Ectodermal cell (in vitro differentiated cells): Measurements from ENCODE around the gene SLC9A1.
"Not testable (repeated sequence)": the region's sequence is repeated elsewhere in the genome, so short reads cannot be mapped to it uniquely, and the experiment has no call there.

Experiments
- H3K27ac ChIP-seq: 2 replicates; pipeline ENCODE4 v1.7.0; 2013; ENCODE audit warnings: mild to moderate bottlenecking, low read depth, low read length; ENCODE audit not compliant: insufficient read depth, poor library complexity, severe bottlenecking
- H3K27me3 ChIP-seq: 2 replicates; pipeline ENCODE4 v1.7.0; 2013; ENCODE audit warnings: mild to moderate bottlenecking, low read length; ENCODE audit not compliant: insufficient read depth, control insufficient read depth, poor library complexity, severe bottlenecking
- H3K36me3 ChIP-seq: one replicate; pipeline ENCODE4 v1.7.0; 2013; ENCODE audit warnings: low read length; ENCODE audit not compliant: control insufficient read depth, insufficient read depth
- H3K4me1 ChIP-seq: one replicate; pipeline ENCODE4 v1.7.0; 2013; ENCODE audit warnings: low read length; ENCODE audit not compliant: control insufficient read depth, insufficient read depth
- H3K4me3 ChIP-seq: 2 replicates; pipeline ENCODE4 v1.7.0; 2013; ENCODE audit warnings: low read depth, low read length, control low read depth; ENCODE audit not compliant: insufficient read depth
- H3K9me3 ChIP-seq: 2 replicates; pipeline ENCODE4 v1.7.0; 2013; ENCODE audit warnings: mild to moderate bottlenecking, low read length, moderate library complexity; ENCODE audit not compliant: control insufficient read depth
- WGBS, 2 experiments: methylation state at CpG; one replicate each; pipeline ENCODE4 v1.1.7; 2013; ENCODE audit warnings: missing lambda C conversion rate in 2 of 2; 5-methylcytosine and 5-hydroxymethylcytosine counted together

SLC9A1 gene

DNA sequence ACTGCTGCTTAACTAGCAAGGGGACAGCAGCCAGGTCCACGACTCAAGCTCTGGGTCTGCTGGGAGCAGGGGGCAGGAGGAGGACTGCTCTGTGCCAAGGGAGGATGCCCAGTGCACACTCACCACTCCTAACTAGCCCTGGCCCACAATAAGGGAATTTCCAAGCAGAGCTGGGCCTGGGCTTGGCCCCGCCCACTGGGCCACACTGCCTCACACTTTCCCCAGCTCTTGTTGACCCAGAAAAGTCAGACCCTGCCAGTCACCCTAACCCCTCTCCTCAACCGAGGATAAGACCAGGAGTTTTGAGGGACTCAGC, 18.7 kb downstream of the SLC9A1 start:
- no peak overlapping the region for H3K27ac ChIP-seq
- no peaks in the 10 kb centered on the region for H3K36me3 ChIP-seq
- WGBS, 2 experiments, result 86% methylated on average over 3 of the region's 3 CpGs
- H3K4me1 ChIP-seq, result peaks cover 18% of the 10 kb centered on the region
- H3K4me3 ChIP-seq, result no peak overlapping the region
- H3K9me3 ChIP-seq, result no peaks in the 10 kb centered on the region
- H3K27me3 ChIP-seq, result no peaks in the 10 kb centered on the region

DNA sequence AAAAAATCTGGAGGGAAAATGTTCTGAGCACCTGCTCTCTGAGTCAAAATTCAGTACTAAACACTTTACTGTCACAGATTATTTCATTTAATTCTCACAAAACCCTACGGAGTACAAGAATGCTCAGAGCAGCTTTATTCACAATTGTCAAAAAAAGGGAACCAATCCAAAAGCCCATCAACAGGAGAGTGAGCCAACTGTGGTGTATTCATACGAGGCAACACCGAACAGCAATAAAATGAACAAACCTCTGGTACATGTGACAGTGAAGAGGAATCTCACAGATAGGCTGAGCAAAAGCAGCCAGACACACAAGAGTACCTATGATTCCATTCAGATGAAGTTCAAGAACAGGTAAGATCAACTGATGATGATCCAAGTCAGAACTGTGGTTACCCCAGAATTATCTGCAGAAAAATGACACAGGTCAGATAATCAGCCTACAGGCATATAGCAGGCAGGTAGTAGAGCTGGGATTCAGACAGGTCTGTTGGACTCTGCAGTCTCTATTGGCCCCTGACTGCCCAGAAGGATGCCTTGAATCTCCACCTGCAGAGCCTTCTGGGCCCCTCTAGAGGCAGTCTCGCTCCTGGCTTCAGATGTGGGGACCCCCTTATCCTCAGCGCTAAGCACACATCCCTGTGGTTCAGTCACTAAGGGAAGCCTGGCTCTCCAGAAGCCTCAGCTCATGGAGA, 19.2 kb downstream of the SLC9A1 start:
- no peaks in the 10 kb centered on the region for H3K36me3 ChIP-seq
- H3K4me3 ChIP-seq, result no peak overlapping the region
- H3K4me1 ChIP-seq, result peaks cover 18% of the 10 kb centered on the region
- no peaks in the 10 kb centered on the region for H3K27me3 ChIP-seq
- no peaks in the 10 kb centered on the region for H3K9me3 ChIP-seq
- H3K27ac ChIP-seq, result no peak overlapping the region
- WGBS, 2 experiments, result 86 to 90% methylated on average over 5 of the region's 5 CpGs

DNA sequence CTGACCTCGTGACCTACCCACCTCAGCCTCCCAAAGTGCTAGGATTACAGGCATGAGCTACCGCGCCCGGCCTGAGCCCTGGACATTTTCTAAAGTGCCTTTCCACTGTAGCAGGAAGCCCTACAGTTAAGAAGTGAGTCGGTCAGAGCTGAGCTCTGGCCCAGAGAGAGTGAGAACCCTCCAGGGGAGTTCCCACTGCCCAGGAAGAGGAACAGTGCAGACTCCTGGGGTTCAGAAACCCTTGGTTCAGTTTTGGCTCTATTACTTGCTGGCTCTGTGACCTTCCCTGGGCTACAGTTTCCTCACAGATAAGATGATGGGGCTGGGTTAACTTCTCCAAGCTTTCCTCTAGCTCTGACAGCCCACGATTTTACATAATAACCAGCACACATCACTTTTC, 20.9 kb downstream of the SLC9A1 start:
- H3K4me1 ChIP-seq, result peaks cover 18% of the 10 kb centered on the region
- no peak overlapping the region for H3K27ac ChIP-seq
- H3K36me3 ChIP-seq, result no peaks in the 10 kb centered on the region
- no peaks in the 10 kb centered on the region for H3K27me3 ChIP-seq
- no peak overlapping the region for H3K4me3 ChIP-seq
- 89 to 95% methylated on average over 6 of the region's 6 CpGs for WGBS, 2 experiments
- no peaks in the 10 kb centered on the region for H3K9me3 ChIP-seq

DNA sequence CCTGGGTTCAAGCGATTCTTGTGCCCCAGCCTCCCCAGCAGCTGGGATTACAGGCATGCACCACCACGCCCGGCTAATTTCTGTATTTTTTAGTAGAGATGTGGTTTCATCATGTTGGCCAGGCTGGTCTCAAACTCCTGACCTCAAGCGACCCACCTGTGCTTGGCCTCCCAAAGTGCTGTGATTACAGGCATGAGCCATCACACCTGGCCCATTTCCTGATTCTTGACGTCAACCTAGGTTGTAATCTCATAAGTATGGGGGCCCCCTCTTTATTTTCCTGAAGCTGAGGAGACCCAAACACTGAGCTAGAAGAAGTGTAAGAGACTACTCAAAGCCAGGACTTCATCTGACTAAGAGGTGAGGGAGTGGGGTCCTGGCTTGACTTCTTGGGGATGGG, 21.8 kb downstream of the SLC9A1 start:
- H3K36me3 ChIP-seq, result no peaks in the 10 kb centered on the region
- H3K9me3 ChIP-seq, result no peaks in the 10 kb centered on the region
- H3K4me1 ChIP-seq, result peaks cover 18% of the 10 kb centered on the region
- no peak overlapping the region for H3K27ac ChIP-seq
- 91 to 95% methylated on average over 5 of the region's 5 CpGs for WGBS, 2 experiments
- H3K4me3 ChIP-seq, result no peak overlapping the region
- no peaks in the 10 kb centered on the region for H3K27me3 ChIP-seq

DNA sequence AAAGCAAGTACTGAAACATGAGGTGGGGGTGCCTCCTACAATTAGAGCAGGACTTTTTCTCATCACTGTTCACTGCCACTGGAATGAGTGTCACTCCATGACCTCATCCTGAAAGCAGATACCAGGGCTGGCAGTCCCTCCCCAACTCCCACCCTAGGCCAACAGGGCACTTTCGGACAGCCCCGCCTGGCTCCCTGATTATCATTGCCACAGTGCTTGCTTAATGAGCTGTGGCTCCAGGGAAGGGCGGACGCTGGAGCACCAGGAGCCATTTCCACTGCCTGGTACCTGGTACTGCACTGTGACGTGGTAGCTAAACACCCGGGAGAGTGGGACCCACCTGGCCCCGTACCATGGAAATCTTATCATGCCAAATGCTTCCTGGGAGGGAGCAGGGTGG, 22.3 kb downstream of the SLC9A1 start:
- WGBS, 2 experiments, result 95 to 96% methylated on average over 7 of the region's 7 CpGs
- no peaks in the 10 kb centered on the region for H3K9me3 ChIP-seq
- no peaks in the 10 kb centered on the region for H3K27me3 ChIP-seq
- H3K4me3 ChIP-seq, result no peak overlapping the region
- H3K27ac ChIP-seq, result no peak overlapping the region
- no peaks in the 10 kb centered on the region for H3K36me3 ChIP-seq
- peaks cover 14% of the 10 kb centered on the region for H3K4me1 ChIP-seq

DNA sequence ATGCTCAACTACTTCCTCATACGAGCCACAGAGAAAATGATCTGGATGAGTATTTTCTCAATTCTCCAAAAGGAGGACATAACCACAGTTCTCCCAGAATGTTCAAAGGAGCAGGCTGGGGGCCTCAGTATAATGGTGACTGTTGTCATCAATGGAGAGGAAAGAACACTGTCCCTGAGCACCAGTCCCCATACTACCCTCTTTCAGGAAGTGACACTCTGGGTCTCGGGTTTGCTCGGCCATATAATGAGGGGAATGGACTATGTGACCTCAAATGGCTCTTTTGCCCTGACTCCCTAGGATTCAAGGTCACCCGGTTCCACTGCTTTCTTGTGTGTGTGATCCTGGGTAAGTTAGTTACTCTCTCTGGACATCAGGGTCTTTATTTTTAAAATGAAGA, 22.8 kb downstream of the SLC9A1 start:
- no peaks in the 10 kb centered on the region for H3K27me3 ChIP-seq
- 95 to 96% methylated on average over 4 of the region's 4 CpGs for WGBS, 2 experiments
- no peaks in the 10 kb centered on the region for H3K36me3 ChIP-seq
- no peak overlapping the region for H3K27ac ChIP-seq
- H3K4me1 ChIP-seq, result peaks cover 9% of the 10 kb centered on the region
- no peak overlapping the region for H3K4me3 ChIP-seq
- no peaks in the 10 kb centered on the region for H3K9me3 ChIP-seq

DNA sequence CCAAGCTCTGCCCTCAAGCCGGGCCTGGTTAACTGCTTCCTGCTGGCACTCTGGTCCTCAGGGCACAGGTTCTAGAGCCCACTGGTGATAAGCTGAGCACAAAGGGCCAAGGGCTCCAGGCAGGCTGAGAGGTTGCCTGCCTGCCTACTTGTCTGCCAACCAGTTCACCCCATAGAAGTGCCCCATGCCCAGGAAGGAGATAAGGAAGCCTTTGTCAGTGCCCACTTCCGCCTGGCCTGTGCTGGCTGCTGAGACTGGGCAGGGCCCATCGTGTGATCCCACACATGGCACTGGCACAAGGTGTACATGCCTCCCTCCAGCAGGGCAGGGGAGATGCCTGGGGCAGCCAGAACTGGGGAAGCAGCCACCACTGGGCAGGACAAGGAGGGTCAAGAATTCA, 24.1 kb downstream of the SLC9A1 start:
- no peaks in the 10 kb centered on the region for H3K9me3 ChIP-seq
- no peaks in the 10 kb centered on the region for H3K36me3 ChIP-seq
- 91 to 94% methylated on average over 3 of the region's 3 CpGs for WGBS, 2 experiments
- no peaks in the 10 kb centered on the region for H3K4me1 ChIP-seq
- H3K27ac ChIP-seq, result no peak overlapping the region
- no peak overlapping the region for H3K4me3 ChIP-seq
- no peaks in the 10 kb centered on the region for H3K27me3 ChIP-seq

DNA sequence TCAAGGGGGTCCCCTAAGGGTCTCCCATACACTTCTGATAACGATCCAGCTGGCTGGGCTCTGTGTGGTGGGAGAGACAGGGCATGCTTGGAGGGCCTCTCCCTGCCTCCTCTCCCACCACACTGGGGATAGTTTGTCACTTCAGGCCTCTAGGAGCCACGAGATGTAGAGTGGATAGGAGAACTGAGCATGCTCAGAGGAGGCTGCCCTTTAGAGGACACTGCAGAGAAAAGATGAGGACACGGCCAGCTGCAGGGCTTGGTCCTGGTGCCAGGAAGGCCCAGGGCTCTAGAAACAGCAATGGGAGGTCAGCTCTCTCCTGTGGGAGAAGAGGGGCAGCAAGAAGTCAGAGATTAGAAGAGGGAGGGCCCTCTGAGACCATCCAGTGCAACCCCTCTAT, 25.7 kb downstream of the SLC9A1 start:
- peaks cover 9% of the 10 kb centered on the region for H3K4me1 ChIP-seq
- no peak overlapping the region for H3K27ac ChIP-seq
- WGBS, 2 experiments, result 83% methylated on average over 3 of the region's 3 CpGs
- no peaks in the 10 kb centered on the region for H3K9me3 ChIP-seq
- no peaks in the 10 kb centered on the region for H3K27me3 ChIP-seq
- no peak overlapping the region for H3K4me3 ChIP-seq
- no peaks in the 10 kb centered on the region for H3K36me3 ChIP-seq

DNA sequence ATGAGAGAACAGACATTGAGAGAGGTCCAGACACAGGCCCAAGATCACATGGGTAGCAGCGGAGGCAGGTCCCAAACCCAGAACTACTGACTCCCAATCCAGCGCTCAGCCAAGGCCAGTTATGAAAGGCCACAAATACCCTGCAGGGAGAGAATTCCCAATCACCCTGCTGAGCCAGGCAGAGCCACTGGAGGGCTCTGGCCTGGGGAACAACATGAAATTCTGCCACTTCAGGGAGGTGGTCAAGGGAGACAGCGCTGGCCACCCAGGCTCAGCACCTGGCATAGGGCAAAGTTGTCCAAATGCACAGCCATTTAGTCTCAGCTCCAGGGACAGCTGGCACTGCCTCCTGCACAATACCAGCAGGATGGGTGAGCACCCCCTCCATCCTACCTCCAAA, 27.5 kb downstream of the SLC9A1 start:
- no peak overlapping the region for H3K4me3 ChIP-seq
- H3K27ac ChIP-seq, result no peak overlapping the region
- WGBS, 2 experiments, result 87 to 90% methylated on average over 3 of the region's 3 CpGs
- no peaks in the 10 kb centered on the region for H3K9me3 ChIP-seq
- peaks cover 15% of the 10 kb centered on the region for H3K4me1 ChIP-seq
- no peaks in the 10 kb centered on the region for H3K36me3 ChIP-seq
- H3K27me3 ChIP-seq, result no peaks in the 10 kb centered on the region

DNA sequence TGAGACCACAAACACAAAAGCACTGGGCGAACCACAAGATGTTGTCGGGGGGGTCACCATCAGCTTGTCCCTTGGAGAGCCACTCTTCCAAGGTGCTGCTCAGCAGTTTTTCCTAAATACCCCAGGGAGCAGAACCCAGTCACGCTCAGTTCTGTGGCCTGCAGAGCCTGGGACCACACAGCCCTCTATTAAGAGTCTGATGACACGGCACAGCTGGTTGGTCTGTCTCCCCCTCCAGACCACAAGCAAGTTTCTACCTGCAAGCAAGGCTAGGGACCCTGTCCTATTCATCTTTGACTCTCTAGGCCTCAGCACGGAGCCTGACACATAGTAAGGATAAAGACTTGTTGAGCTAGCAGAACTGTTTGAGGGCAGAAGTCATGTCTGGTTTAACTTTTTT, 28.5 kb downstream of the SLC9A1 start:
- no peak overlapping the region for H3K27ac ChIP-seq
- no peaks in the 10 kb centered on the region for H3K27me3 ChIP-seq
- H3K9me3 ChIP-seq, result no peaks in the 10 kb centered on the region
- H3K4me3 ChIP-seq, result no peak overlapping the region
- WGBS, 2 experiments, result 95 to 96% methylated on average over 5 of the region's 5 CpGs
- H3K4me1 ChIP-seq, result peaks cover 17% of the 10 kb centered on the region
- no peaks in the 10 kb centered on the region for H3K36me3 ChIP-seq

DNA sequence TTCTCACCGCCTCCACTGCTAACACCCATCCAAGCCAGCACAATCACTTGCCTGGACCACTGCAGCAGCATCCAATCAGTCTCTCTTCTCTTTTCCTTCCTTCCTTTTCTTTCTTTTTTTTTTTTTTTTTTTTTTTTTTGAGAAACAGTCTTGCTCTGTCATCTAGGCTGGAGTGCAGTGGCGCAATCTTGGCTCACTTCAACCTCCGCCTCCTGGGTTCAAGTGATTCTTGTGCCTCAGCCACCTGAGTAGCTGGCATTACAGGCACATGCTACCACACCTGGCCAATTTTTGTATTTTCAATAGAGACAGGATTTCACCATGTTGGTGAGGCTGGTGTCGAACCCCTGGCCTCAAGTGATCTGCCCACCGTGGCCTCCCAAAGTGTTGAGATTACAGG, 29.8 kb downstream of the SLC9A1 start:
- peaks cover 17% of the 10 kb centered on the region for H3K4me1 ChIP-seq
- H3K27ac ChIP-seq, H3K36me3 ChIP-seq, H3K4me3 ChIP-seq, H3K9me3 ChIP-seq, H3K27me3 ChIP-seq: not testable (repeated sequence)
- 92% methylated on average over 5 of the region's 5 CpGs for WGBS, 2 experiments
